K562 (cell line): ENCODE results near the gene PTCD3. TPM values are rescaled to one million over a fixed set of nuclear protein-coding genes. Genes with fewer than 3 reads are reported as not detected.
A peak's percentile ranks its signal among the peaks of the same experiment; 100 is the strongest.

Source experiments
- ATF3 ChIP-seq, 2 experiments: fragments of 450-650 bp in 1 of 2; sonication (generic) in 1 of 2; formaldehyde crosslinking in 1 of 2; IDR thresholded peaks in 1 of 2; conservative IDR thresholded peaks in 1 of 2; 2 replicates each; pipeline versions ENCODE4 v1.6.1 to v1.8.1; 2016 to 2023; ENCODE audit warnings: mild to moderate bottlenecking in 2 of 2, moderate library complexity in 2 of 2, inconsistent platforms in 1 of 2, missing genetic modification reagents in 1 of 2
- C11orf30 ChIP-seq: fragments of 450-650 bp; IDR thresholded peaks from 2 replicates; pipeline ENCODE4 v1.6.1; 2016; ENCODE audit warnings: low read depth, mild to moderate bottlenecking
- CREB1 ChIP-seq, 2 experiments: sonication (generic) in 1 of 2; formaldehyde crosslinking in 1 of 2; IDR thresholded peaks; 2 replicates each; pipeline versions ENCODE4 v1.6.1 to v1.8.0; 2012 to 2022; ENCODE audit warnings: inconsistent platforms in 1 of 2, mild to moderate bottlenecking in 1 of 2, missing genetic modification reagents in 1 of 2, moderate library complexity in 1 of 2
- ETV5 ChIP-seq: sonication (generic); formaldehyde crosslinking; IDR thresholded peaks from 2 replicates; pipeline ENCODE4 v1.4.0; 2020; ENCODE audit warnings: low read depth, mild to moderate bottlenecking, missing genetic modification reagents
- FOXP1 ChIP-seq: sonication (generic); formaldehyde crosslinking; IDR thresholded peaks from 2 replicates; pipeline ENCODE4 v1.8.0; 2022; ENCODE audit warnings: mild to moderate bottlenecking, missing genetic modification reagents
- GTF2E2 ChIP-seq: fragments of 200-800 bp; sonication (Bioruptor generic); IDR thresholded peaks from 2 replicates; pipeline ENCODE4 v1.6.1; 2016; ENCODE audit warnings: missing genetic modification characterization, missing compliant biosample characterization
- KDM1A ChIP-seq, 2 experiments: fragments of 450-650 bp; IDR thresholded peaks; 2 replicates each; pipeline ENCODE4 v1.6.1; 2016; ENCODE audit warnings: mild to moderate bottlenecking in 2 of 2
- KDM5B ChIP-seq: fragments of 200-600 bp; sonication (generic); IDR thresholded peaks from 2 replicates; pipeline ENCODE4 v1.6.1; 2012; ENCODE audit warnings: low read depth, mild to moderate bottlenecking, moderate library complexity, low read length, control low read depth, inconsistent platforms; ENCODE audit not compliant: insufficient replicate concordance
- MYC ChIP-seq, 2 experiments: fragments of 250-450 bp in 1 of 2; sonication (Bioruptor Pico) in 1 of 2; IDR thresholded peaks; 2 replicates each; pipeline versions ENCODE4 v1.5.1 to v1.6.1; 2012 to 2021; ENCODE audit warnings: low read depth in 2 of 2, borderline replicate concordance in 1 of 2, improper control_type of control experiment in 1 of 2, low read length in 1 of 2, mild to moderate bottlenecking in 1 of 2, moderate library complexity in 1 of 2
- PBX2 ChIP-seq, 2 experiments: IDR thresholded peaks in 1 of 2; conservative IDR thresholded peaks in 1 of 2; 2 replicates each; pipeline ENCODE4 v1.6.1; 2016; ENCODE audit warnings: low read depth in 2 of 2, mild to moderate bottlenecking in 1 of 2, missing compliant biosample characterization in 1 of 2, missing genetic modification characterization in 1 of 2, moderate library complexity in 1 of 2
- POLR2A ChIP-seq: fragments of 450-650 bp; conservative IDR thresholded peaks from 2 replicates; pipeline ENCODE4 v1.6.1; 2016
- POLR2B ChIP-seq: fragments of 450-650 bp; IDR thresholded peaks from 2 replicates; pipeline ENCODE4 v1.6.1; 2018; ENCODE audit warnings: low read depth; ENCODE audit not compliant: partially characterized antibody
- RBFOX2 ChIP-seq: fragments of 200-400 bp; formaldehyde crosslinking; IDR thresholded peaks from 2 replicates; pipeline ENCODE4 v1.6.1; 2017; ENCODE audit warnings: low read depth, mild to moderate bottlenecking, low read length, moderate library complexity
- SAP30 ChIP-seq: fragments of 200-600 bp; sonication (generic); IDR thresholded peaks from 2 replicates; pipeline ENCODE4 v1.6.1; 2012; ENCODE audit warnings: borderline replicate concordance, low read depth, mild to moderate bottlenecking, moderate library complexity, low read length, control low read depth, inconsistent platforms; ENCODE audit not compliant: insufficient read depth, poor library complexity, severe bottlenecking
- SMAD1 ChIP-seq: fragments of 150-350 bp; IDR thresholded peaks from 2 replicates; pipeline ENCODE4 v1.6.1; 2014; ENCODE audit warnings: low read length, low read depth; ENCODE audit not compliant: partially characterized antibody
- SP2 ChIP-seq: IDR thresholded peaks from 2 replicates; pipeline ENCODE4 v1.6.1; 2011; ENCODE audit warnings: mild to moderate bottlenecking, low read depth, low read length, moderate library complexity; ENCODE audit not compliant: poor library complexity, severe bottlenecking; ENCODE audit errors: extremely low read depth
- TRIM28 ChIP-seq: fragments of 450-650 bp; IDR thresholded peaks from 2 replicates; pipeline ENCODE4 v1.6.1; 2017
- ZNF232 ChIP-seq: sonication (generic); formaldehyde crosslinking; IDR thresholded peaks from 2 replicates; pipeline ENCODE4 v1.8.0; 2022; ENCODE audit warnings: mild to moderate bottlenecking, missing genetic modification reagents
- ZNF316 ChIP-seq: fragments of 450-650 bp; IDR thresholded peaks from 2 replicates; pipeline ENCODE4 v1.6.1; 2016
- ZNF324 ChIP-seq: fragments of 250-450 bp; sonication (Bioruptor Pico); IDR thresholded peaks from 2 replicates; pipeline ENCODE4 v1.4.0; 2020; ENCODE audit warnings: mild to moderate bottlenecking
- ZNF551 ChIP-seq: fragments of 250-450 bp; sonication (Bioruptor Pico); IDR thresholded peaks from 2 replicates; pipeline ENCODE4 v1.5.0; 2021; ENCODE audit warnings: mild to moderate bottlenecking, moderate library complexity
- ZNF57 ChIP-seq: fragments of 450-650 bp; formaldehyde crosslinking; IDR thresholded peaks from 2 replicates; pipeline ENCODE4 v1.4.0; 2020; ENCODE audit warnings: mild to moderate bottlenecking, moderate library complexity
- ZNF584 ChIP-seq: fragments of 200-800 bp; sonication (Bioruptor generic); IDR thresholded peaks from 2 replicates; pipeline ENCODE4 v1.6.1; 2016; ENCODE audit warnings: low read depth, mild to moderate bottlenecking, missing genetic modification characterization, missing compliant biosample characterization
- ZNF717 ChIP-seq: fragments of 250-450 bp; sonication (Bioruptor Pico); IDR thresholded peaks from 2 replicates; pipeline ENCODE4 v1.5.0; 2021
- polyA plus RNA-seq, 8 experiments: library from polyadenylated mRNA; depleted of rRNA in 4 of 8; stranded (reverse) in 5 of 8; unstranded in 3 of 8; fragments of >200 nt; fragmentation: Nextera tagmentation in 2 of 8; fragmentation: Illumina TruSeq in 1 of 8; extraction: Ambion mirVana in 2 of 8; extraction: Trizol in 1 of 8; gene quantifications; 2 replicates each; pipeline versions ENCODE4 v1.2.1 to v1.2.3, GENCODE V29; 2011 to 2014; ENCODE audit warnings: inconsistent platforms in 1 of 8, missing spikeins in 1 of 8
- total RNA-seq, 7 experiments: library from RNA; depleted of rRNA in 6 of 7; stranded (reverse); fragments of >200 nt in 6 of 7; fragmentation: Illumina TruSeq in 2 of 7; extraction: Trizol in 2 of 7; gene quantifications; 2 replicates each; pipeline versions ENCODE4 v1.2.1 to v1.2.3, GENCODE V29; 2011 to 2021; ENCODE audit warnings: low replicate concordance in 1 of 7

PTCD3 gene
- total and polyA plus RNA-seq, 9 of the 15 experiments (the other 6 are each of a cell fraction or from before 2014, with no cell fraction given): 65.2 to 241 (median 172) TPM

DNA sequence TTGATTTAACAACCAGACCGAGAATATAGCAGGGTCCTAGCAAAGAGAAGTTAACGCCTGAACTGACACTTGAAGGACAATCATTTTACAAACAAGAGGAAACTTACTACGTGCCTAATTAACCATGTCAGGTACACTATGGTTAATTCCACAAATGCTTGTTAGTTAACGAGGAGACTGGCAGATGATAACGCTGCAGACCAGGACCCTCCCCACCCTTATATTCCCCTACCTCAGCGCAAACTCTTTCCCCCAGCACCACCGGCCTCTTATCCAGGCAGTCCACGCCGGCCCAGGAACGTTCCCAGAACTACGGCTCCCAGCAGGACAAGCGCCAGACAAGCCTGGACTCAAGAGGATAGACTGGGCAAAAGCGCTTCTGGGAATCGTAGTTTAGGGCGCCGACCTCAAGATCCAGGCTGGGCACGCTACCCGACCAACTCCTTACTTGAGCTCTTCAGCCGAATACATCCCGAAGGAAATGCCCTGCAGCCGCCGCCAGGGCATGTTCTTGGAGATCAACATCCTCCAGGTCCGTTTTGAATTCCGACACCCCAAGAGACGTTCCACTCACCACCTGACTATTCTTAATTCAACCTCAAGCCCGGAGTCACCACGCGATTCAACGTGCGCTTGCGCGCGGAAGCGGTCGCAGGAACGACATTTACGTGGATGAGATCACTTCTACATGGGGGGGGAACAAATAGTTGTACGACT, 625 bp upstream of the PTCD3 start, which contains the start of gene POLR1A (continued):
- TF ChIP-seq PBX2 (CRISPR knock-in tag; IDR thresholded peaks at IDR 0.05; ENCODE audit: low read depth): no peak
- TF ChIP-seq PBX2 (tag; conservative IDR thresholded peaks at IDR 0.05; ENCODE audit: low read depth): no peak
- no peak for TF ChIP-seq KDM1A (IDR thresholded peaks at IDR 0.05)
- TF ChIP-seq MYC (IDR thresholded peaks at IDR 0.05; ENCODE audit: low read depth, low read length): peak; percentile 51; the same call in 1 of the 2 replicates
- peak; percentile 14; the same call in 1 of the 2 replicates for TF ChIP-seq MYC (CRISPR knock-in tag; IDR thresholded peaks at IDR 0.05; ENCODE audit: borderline replicate concordance, low read depth)
- no peak for TF ChIP-seq ZNF717
- TF ChIP-seq C11orf30: no peak
- TF ChIP-seq KDM5B: no peak
- TF ChIP-seq GTF2E2: no peak
- TF ChIP-seq ZNF316: peak; percentile 59
- no peak for TF ChIP-seq ZNF324
- no peak for TF ChIP-seq ZNF57 (CRISPR knock-in tag)
- TF ChIP-seq ATF3 (IDR thresholded peaks at IDR 0.05): no peak
- TF ChIP-seq ATF3 (CRISPR knock-in tag; conservative IDR thresholded peaks at IDR 0.05): 0 out of 2 replicates have a peak, but pooled peaks have one; percentile 26
- TF ChIP-seq POLR2A: 0 out of 2 replicates have a peak, but pooled peaks have one; percentile 66
- TF ChIP-seq ZNF551: no peak
- TF ChIP-seq CREB1 (IDR thresholded peaks at IDR 0.05): no peak
- 0 out of 2 replicates have a peak, but pooled peaks have one; percentile 13 for TF ChIP-seq CREB1 (CRISPR knock-in tag; IDR thresholded peaks at IDR 0.05)
- TF ChIP-seq ETV5 (CRISPR knock-in tag): no peak; the same call in 1 of the 2 replicates
- TF ChIP-seq RBFOX2: peak; percentile 50; the same call in 1 of the 2 replicates
- TF ChIP-seq ZNF232 (CRISPR knock-in tag): no peak
- TF ChIP-seq TRIM28: 0 out of 2 replicates have a peak, but pooled peaks have one; percentile 13
- no peak for TF ChIP-seq SMAD1
- no peak for TF ChIP-seq POLR2B
- peak; percentile 64; the same call in 1 of the 2 replicates for TF ChIP-seq ZNF584
- no peak for TF ChIP-seq SP2
- peak; percentile 72 for TF ChIP-seq SAP30
- no peak for TF ChIP-seq FOXP1 (CRISPR knock-in tag)
